ENCODE measurements around the gene LSM7.

DNA sequence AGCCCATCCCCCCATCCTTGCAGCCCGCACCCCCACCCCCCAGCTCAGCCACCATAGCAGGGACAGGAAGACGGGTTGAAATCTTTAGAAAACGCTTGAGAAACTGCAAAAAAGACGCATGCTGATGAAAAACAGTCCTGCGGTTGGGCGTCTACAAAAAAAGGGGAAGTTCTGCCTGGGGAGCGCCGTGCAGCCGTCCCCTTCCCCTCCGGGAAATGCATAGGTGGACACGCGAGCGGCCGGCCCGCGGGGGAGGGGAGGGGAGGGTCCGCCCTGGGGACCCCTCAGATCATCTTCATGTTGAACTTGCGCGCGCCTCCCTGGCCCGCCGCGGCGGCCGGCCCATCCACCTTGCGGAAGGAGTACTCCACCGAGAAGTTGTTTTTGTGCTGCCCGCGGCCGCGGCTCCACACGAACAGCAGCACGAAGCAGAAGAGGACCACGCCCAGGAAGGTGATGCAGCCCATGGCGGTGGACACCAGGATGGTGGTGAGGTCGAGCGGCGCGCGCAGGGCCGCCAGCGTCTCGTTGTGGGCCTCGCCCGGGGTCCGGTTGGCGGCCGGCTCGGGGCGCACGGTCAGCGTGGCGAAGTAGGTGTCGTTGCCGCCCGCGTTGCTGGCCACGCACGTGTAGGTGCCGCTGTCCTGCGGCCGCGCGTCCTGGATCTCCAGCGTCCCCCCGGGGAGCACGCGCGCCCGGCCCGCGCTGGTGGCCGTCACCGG is 38.5 kb downstream of the LSM7 start:
- TF ChIP-seq IRF9 (tag; IDR thresholded peaks at IDR 0.05) (no peak), YY1 (IDR thresholded peaks at IDR 0.05; ENCODE audit: borderline replicate concordance in 1 of 3, control insufficient read depth in 1 of 3, extremely low read depth in 1 of 3, insufficient read depth in 3 of 3, insufficient read length in 1 of 3, insufficient replicate concordance in 2 of 3, low read depth in 1 of 3, low read length in 2 of 3) (peak in 1 of 3 experiments; percentile 67), HDAC2 (IDR thresholded peaks at IDR 0.05) (no peak), POLR2AphosphoS2 (IDR thresholded peaks at IDR 0.05; ENCODE audit: low read length) (no peak), CREB1 (IDR thresholded peaks at IDR 0.05) (no peak), CREB1 (CRISPR knock-in tag; IDR thresholded peaks at IDR 0.05) (no peak), NR3C1 (CRISPR knock-in tag; IDR thresholded peaks at IDR 0.05) (no peak; the same call in 1 of the 2 replicates), CTCF (IDR thresholded peaks at IDR 0.05 in 2 of 3, conservative IDR thresholded peaks at IDR 0.05 in 1 of 3; ENCODE audit: insufficient read depth in 2 of 3, low read depth in 1 of 3, low read length in 3 of 3) (no peak), SPI1 (IDR thresholded peaks at IDR 0.05; ENCODE audit: borderline replicate concordance, low read depth, low read length) (peak; percentile 92), POLR2AphosphoS5 (IDR thresholded peaks at IDR 0.05; ENCODE audit: control insufficient read depth, insufficient read depth, low read depth, low read length) (no peak)

All from K562 (cell line).